Measurements from ENCODE around the gene NPIPB8. TPM values are rescaled to one million over a fixed set of nuclear protein-coding genes. Genes with fewer than 3 reads are reported as not detected.
A peak's percentile ranks its signal among the peaks of the same experiment; 100 is the strongest.
"Not testable (repeated sequence)": the region's sequence is repeated elsewhere in the genome, so short reads cannot be mapped to it uniquely, and the experiment has no call there.

NPIPB8 gene
- total RNA-seq, 1 donor from 2014 or later = 0.11 TPM

GRCh38 chr16:28616636-28617035 lies 21.2 kb upstream of the NPIPB8 start:
- ATAC-seq (ENCODE audit: low read depth) = no peak
- peaks cover 12% of the 10 kb centered on the region for H3K4me1 Mint-ChIP-seq
- no peak for DNase-seq
- no peaks in the 10 kb centered on the region for H3K27me3 Mint-ChIP-seq
- H3K4me3 Mint-ChIP-seq = no peak overlapping the region
- ChIA-PET CTCF (no interaction called here), POLR2A (no interaction called here)
- no peak overlapping the region for H3K27ac Mint-ChIP-seq
- TF ChIP-seq CTCF (IDR thresholded peaks at IDR 0.05) = no peak
- H3K36me3 Mint-ChIP-seq (ENCODE audit: low read depth) = no peaks in the 10 kb centered on the region
- H3K9me3 Mint-ChIP-seq = no peaks in the 10 kb centered on the region
- intact Hi-C loops (cut with micrococcal nuclease) = loop anchor here (5.0 kb wide), 2 partner anchors 64 to 124 kb away; partner anchors contain the start of genes APOBR, CLN3 and SGF29

GRCh38 chr16:28617874-28618273 lies 20.0 kb upstream of the NPIPB8 start:
- no peak for TF ChIP-seq CTCF (IDR thresholded peaks at IDR 0.05)
- H3K36me3 Mint-ChIP-seq (ENCODE audit: low read depth) = no peaks in the 10 kb centered on the region
- ATAC-seq (ENCODE audit: low read depth) = no peak
- ChIA-PET CTCF (no interaction called here), POLR2A (interaction anchor here (0.7 kb wide), 2 partner anchors 205 to 219 kb away, joined by 4 to 6 read pairs; partner anchors contain the start of gene ATXN2L)
- H3K27ac Mint-ChIP-seq = no peak overlapping the region
- no peaks in the 10 kb centered on the region for H3K27me3 Mint-ChIP-seq
- DNase-seq = no peak
- H3K4me3 Mint-ChIP-seq = no peak overlapping the region
- no peaks in the 10 kb centered on the region for H3K9me3 Mint-ChIP-seq
- intact Hi-C loops (cut with micrococcal nuclease) = loop anchor here (5.0 kb wide), 2 partner anchors 66 to 126 kb away; partner anchors contain the start of genes APOBR, CLN3 and SGF29
- peaks cover 18% of the 10 kb centered on the region for H3K4me1 Mint-ChIP-seq

GRCh38 chr16:28620316-28620715 lies 17.5 kb upstream of the NPIPB8 start:
- ATAC-seq (ENCODE audit: low read depth); H3K4me3 Mint-ChIP-seq; H3K27me3 Mint-ChIP-seq; H3K36me3 Mint-ChIP-seq (ENCODE audit: low read depth); H3K27ac Mint-ChIP-seq; CTCF ChIA-PET; POLR2A ChIA-PET; intact Hi-C loops (cut with micrococcal nuclease); DNase-seq; H3K9me3 Mint-ChIP-seq: not testable (repeated sequence)
- H3K4me1 Mint-ChIP-seq = peaks cover 20% of the 10 kb centered on the region

- Mint-ChIP-seq H3K4me3 (no peak overlapping the region), H3K9me3 (no peaks in the 10 kb centered on the region), H3K4me1 (peaks cover 16% of the 10 kb centered on the region), H3K36me3 (ENCODE audit: low read depth) (no peaks in the 10 kb centered on the region), H3K27ac (no peak overlapping the region), H3K27me3 (peaks cover 2% of the 10 kb centered on the region)
- ChIA-PET POLR2A (interaction anchor here (0.6 to 0.7 kb wide), 2 partner anchors 115 to 241 kb away, joined by 3 to 7 read pairs; no protein-coding TSS in a partner anchor), CTCF (no interaction called here)
- intact Hi-C loops (cut with micrococcal nuclease) = no loop called here
- ATAC-seq (ENCODE audit: low read depth) (no peak), DNase-seq (no peak)
- TF ChIP-seq CTCF (IDR thresholded peaks at IDR 0.05) = no peak
These were observed 16.2 kb upstream of the NPIPB8 start for GRCh38 chr16:28621481-28622155.

GRCh38 chr16:28622532-28623171 lies 15.2 kb upstream of the NPIPB8 start:
- CTCF ChIA-PET, H3K27ac Mint-ChIP-seq, POLR2A ChIA-PET: not testable (repeated sequence)

GRCh38 chr16:28623172-28623711 lies 14.6 kb upstream of the NPIPB8 start:
- H3K9me3 Mint-ChIP-seq = no peaks in the 10 kb centered on the region
- CTCF ChIA-PET = no interaction called here
- H3K27ac Mint-ChIP-seq = no peak overlapping the region
- intact Hi-C loops (cut with micrococcal nuclease) = no loop called here
- peaks cover 2% of the 10 kb centered on the region for H3K27me3 Mint-ChIP-seq
- no peak for TF ChIP-seq CTCF (IDR thresholded peaks at IDR 0.05)
- H3K4me1 Mint-ChIP-seq = peaks cover 7% of the 10 kb centered on the region
- no peaks in the 10 kb centered on the region for H3K36me3 Mint-ChIP-seq (ENCODE audit: low read depth)
- H3K4me3 Mint-ChIP-seq = peak overlapping the region; percentile 81
- ATAC-seq (ENCODE audit: low read depth) (peak; percentile 88), DNase-seq (peak; percentile 42)
- POLR2A ChIA-PET = no interaction called here

More at GRCh38 chr16:28622532-28623171, 15.2 kb upstream of the NPIPB8 start:
- peak overlapping the region; percentile 81 for H3K4me3 Mint-ChIP-seq
- intact Hi-C loops (cut with micrococcal nuclease); H3K36me3 Mint-ChIP-seq (ENCODE audit: low read depth); H3K27me3 Mint-ChIP-seq; H3K9me3 Mint-ChIP-seq; ATAC-seq (ENCODE audit: low read depth); DNase-seq: not testable (repeated sequence)
- peaks cover 11% of the 10 kb centered on the region for H3K4me1 Mint-ChIP-seq

GRCh38 chr16:28630905-28631304 lies 7.0 kb upstream of the NPIPB8 start:
- H3K9me3 Mint-ChIP-seq; H3K4me3 Mint-ChIP-seq; H3K27ac Mint-ChIP-seq; H3K36me3 Mint-ChIP-seq (ENCODE audit: low read depth); DNase-seq; intact Hi-C loops (cut with micrococcal nuclease); H3K27me3 Mint-ChIP-seq; H3K4me1 Mint-ChIP-seq; POLR2A ChIA-PET; CTCF ChIA-PET; ATAC-seq (ENCODE audit: low read depth): not testable (repeated sequence)

GRCh38 chr16:28636093-28636823 lies 1.6 kb upstream of the NPIPB8 start:
- H3K36me3 Mint-ChIP-seq (ENCODE audit: low read depth); CTCF ChIA-PET; H3K9me3 Mint-ChIP-seq; ATAC-seq (ENCODE audit: low read depth); H3K27ac Mint-ChIP-seq; H3K27me3 Mint-ChIP-seq; DNase-seq; intact Hi-C loops (cut with micrococcal nuclease); H3K4me1 Mint-ChIP-seq; H3K4me3 Mint-ChIP-seq; POLR2A ChIA-PET: not testable (repeated sequence)

Data from activated B cell treated with CpG ODN at 0.5 μM for 24 hours (primary cell).